NOMO-1 treated with dmso at 0.1 percent for 144 hours (cell line): Measurements from ENCODE around the gene GPR160.

Experiments
- DNase-seq: peaks from one replicate; lab custom pipeline; 2025; ENCODE audit not compliant: unreplicated experiment; lab: John Stamatoyannopoulos, UW

GPR160 gene

DNA sequence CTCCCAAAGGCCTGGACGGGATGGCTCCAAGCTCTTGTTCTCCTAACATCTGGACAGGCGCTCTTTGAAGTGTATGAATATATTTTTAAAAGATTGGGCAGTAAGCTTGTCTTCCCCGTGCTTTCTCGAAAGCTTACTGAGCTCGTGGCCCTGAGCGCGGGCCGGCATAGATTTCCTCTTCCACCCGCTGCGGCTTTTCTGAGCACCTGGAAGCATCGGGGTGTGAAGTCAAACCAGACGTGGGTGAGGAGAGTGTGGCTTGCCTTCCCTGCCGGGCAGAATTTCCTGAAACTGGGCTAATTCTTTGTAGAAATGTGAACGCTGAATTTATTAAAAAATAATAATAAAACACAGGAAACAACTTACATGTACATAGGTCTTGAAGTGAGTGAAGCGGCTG, 25.9 kb downstream of the GPR160 start:
- no peak for DNase-seq

DNA sequence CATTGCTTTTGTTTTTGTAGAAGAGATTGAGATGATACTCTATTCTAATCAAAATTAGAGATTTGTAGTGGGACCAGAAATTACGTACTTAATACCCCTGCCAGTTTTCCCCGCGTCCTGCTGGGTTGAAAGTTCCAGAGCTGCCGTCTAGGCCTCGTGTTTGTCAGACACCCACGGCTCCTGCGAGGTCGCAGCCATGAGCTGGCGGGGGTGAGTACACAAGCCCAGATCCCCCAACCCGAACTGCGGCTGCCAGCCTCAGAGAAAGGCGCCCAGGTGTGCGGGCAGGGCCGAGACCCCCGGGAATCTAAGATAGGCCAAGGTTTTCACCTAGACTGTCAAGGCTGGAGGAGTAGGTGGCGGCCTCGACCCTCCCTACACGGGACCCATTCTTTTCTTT, 26.3 kb downstream of the GPR160 start:
- DNase-seq: no peak

DNA sequence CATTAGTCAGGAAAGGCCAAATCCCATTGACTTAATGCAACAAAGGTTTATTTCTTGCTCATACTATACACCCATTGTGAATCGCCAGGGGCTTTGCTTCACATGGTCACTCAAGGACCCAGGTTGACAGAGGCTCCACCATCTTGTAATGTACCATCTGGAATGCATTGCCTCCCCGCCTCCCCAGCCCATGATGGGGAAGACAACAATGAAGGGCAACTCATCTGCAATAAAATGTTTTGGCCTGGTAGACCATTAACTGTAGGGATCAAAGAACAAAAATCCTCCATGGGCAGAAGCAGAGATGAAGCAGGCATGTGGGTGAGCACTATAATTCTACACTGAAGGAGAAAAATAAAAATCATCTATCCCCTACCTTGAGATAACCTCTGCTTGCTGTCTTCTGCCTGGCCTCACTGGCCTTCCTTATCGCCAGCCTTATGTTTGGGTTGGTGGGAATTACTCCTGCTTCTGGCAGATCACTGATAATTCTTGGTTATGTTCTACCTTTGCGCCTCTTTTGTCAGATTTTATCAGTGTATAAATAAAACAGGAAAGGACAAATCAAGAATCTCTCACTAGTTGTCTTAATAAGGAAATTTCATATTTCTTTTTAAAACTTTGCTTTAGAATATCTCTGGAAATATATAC, 37.8 kb downstream of the GPR160 start:
- no peak for DNase-seq

DNA sequence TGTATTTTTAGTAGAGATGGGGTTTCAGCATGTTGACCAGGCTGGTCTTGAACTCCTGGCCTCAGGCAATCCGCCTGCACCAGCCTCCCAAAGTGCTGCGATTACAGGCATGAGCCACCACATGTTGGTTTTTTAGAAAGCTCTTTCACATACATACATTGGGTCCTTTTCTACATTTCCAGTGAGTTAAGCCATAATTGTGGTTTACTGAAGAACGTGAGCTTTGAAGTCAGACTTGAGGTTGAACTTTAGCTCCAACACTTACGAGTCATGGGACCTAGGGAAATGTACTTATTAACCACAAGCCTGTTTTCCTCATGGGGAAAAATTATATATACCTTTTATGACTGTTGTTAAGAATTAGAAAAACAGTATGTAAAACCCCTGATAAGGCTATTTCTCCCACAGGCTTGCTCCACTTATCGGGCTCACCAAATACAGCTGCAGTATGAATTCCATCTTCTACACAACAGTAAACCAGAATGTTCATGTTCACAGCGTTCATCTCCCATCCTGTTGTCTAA, 39.0 kb downstream of the GPR160 start:
- no peak for DNase-seq

DNA sequence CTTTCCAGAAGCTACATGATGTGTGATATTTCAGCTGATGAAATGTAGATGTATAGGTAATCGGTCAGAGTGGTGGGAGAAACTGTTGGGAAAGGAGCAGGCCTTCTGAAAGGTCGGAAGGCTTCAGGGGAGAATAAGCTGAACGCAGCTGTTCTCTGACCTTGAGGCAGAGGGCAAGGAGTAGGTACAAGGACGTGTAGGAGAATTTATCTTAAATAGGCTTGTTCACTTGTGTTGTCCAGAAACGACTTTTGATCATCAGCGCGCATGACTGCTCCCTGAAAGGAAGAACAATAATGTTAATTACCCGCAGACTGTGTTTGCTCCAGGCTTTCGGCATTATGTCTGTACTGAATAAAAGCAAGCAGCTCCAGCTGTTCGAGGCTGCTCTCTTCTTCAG, 39.6 kb downstream of the GPR160 start:
- DNase-seq: no peak

DNA sequence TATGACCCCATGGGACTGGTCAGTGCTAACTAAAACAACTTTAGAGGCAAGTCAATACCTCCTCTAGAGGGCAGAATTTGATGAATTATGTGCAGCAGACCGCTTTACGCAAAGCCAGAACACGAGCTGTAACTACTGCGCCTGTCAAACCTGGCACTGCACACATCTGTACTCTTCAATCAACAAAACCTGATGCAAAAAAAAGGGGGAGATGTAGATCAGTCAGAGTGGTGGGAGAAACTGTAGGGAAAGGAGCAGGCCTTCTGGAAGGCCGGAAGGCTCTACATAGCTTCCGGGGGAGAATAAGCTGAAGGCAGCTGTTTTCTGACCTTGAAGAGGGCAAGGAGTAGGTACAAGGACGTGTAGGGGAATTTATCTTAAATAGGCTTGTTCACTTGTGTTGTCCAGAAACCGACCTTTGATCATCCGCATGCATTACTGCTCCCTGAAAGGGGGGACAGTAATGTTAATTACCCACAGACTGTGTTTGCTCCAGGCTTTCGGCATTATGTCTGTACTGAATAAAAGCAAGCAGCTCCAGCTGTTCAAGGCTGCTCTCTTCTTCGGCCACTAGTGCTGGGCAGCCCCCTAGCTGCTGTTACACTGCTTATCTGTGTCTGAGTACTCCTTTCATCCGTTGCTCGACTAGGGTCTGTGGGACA, 41.0 kb downstream of the GPR160 start:
- DNase-seq: no peak

DNA sequence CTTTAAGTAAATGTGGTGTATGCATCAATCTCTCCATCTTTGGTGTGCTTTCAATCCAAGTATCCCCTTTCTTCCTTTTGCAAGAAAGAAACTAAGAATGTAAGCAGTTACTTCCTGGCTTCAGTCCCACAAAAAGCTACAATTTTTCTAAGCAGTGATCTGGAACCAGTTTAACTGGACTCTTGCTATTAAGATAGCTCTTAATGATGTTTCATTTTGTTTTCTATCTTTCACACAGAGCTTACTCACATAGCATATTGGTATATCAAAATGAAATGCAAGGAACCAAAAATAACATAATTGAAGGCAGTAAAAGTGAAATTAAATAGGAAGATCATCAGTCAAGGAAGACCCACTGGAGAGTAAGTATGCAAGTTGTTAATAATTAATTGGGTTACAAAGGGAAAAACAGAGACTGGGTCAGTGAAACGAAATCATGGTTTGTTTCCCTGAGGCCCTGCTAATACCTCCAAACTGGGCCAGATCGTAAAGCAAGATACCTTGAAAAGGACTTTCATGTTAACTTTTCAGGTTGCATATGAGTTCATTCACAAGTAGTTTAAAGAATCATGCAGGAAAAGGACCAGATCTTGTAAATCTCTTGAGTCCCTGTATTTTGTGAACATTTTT, 41.9 kb downstream of the GPR160 start:
- no peak for DNase-seq

DNA sequence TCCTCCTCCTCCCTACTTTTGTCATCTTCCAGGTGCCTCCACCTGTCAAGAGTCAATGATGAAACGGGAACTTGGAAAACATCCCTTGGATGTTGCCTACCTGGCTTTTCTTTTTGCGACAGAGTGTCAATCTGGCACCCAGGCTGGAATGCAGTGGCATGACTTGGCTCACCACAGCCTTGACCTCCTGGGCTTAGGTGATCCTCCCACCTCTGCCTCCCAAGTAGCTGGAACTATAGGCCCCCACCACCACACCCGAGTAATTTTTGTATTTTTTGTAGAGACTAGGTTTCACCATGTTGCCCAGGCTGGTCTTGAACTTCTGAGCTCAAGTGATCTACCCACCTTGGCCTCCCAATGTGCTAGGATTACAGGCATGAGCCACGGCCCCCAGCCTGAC, 42.8 kb downstream of the GPR160 start:
- no peak for DNase-seq

DNA sequence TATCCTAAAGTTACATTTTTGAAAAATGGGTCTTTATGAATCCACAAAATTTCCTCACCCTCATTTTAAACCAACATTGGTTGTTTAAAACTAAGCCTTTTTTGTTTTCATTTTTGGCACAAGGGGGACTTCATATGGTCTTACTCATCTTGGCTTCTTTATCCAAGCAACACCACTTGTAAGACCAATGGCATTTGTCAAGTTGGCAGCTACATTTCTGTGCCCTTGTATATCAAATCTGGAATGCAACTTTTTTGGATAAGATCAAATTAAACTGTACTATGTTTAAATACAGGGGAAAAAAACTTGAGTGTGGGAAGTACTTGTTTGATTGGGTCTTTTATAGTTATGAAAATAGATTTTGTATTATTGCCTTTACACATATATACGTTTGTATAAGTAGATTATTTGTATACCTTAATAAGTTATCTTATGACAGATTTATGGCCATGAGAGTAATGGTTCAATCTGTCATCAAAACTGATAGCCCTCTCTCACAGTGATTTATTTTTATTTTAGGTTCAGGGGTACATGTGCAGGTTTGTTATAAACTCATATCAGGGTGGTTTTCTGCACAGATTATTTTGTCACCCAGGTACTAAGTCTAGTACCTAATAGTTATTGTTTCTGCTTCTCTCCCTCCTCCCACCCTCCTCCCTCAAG, 43.4 kb downstream of the GPR160 start:
- DNase-seq: no peak

DNA sequence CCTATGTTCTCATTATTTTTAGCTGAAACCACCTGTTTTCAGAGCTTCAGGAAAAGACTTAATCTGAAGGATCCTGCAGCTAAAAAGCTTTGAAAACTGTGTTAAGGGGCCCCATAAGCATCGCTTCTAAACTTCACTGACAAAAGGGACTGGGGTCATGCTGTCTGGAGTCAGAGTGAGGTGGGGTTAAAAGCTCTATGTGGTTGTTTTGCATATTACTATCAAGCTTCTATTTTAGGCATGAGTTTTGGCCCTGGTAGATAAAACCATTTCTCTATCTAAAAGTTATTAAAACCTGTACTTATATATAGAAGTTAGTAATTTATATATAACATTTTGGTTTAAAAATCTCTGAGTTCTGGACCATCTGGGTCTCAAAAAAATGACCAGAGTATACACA, 45.5 kb downstream of the GPR160 start:
- no peak for DNase-seq

DNA sequence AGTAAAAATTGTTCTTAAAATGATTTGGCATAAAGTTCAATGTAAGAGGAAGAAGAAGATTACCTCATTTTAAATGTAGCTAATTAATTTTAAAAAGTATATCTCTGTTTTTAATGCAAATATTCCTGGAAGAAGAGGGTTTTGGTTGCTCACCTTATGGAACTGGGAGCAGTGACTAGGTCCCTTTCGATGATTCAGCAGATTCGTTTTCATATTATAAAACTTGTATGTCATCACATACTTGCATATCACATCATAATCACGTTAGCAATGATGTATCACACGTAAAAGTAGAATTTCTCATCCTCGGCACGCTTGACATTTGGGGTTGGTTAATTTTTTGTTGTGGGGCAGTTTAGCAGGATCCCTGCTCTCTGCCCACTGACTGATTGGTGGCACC, 47.6 kb downstream of the GPR160 start:
- no peak for DNase-seq

DNA sequence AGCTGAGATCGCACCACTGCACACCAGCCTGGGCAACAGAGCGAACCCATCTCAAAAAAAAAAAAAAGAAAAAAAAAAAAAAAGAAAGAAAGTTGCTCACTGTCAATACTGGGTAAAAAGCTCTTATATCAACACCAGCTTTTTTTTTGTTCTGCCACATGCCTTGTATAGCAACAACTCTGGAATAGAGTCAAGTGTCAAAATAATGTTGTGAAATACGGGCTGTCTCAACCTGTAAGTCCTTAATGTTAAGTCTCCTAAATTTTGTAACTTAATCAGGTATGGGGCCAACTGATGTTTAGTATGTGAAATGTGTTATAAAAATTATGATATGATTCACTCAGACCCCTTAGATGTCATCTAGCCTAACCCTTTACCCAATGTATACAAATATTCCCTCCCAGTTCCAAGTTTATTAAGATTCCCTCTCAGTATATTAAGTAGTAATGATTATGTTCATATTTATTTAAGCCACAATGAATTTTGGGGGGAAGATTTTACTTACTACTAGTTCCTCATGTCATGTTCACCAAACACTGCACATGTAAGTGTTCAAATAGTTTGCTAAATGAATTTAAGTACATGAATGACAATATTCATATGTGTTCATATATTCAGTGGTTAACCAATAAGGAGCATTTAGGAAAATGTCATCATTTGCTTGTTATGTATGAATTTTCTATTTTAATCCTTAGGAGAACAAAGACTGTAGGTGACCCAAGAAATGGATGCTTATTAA, 52.2 kb downstream of the GPR160 start:
- DNase-seq: no peak

DNA sequence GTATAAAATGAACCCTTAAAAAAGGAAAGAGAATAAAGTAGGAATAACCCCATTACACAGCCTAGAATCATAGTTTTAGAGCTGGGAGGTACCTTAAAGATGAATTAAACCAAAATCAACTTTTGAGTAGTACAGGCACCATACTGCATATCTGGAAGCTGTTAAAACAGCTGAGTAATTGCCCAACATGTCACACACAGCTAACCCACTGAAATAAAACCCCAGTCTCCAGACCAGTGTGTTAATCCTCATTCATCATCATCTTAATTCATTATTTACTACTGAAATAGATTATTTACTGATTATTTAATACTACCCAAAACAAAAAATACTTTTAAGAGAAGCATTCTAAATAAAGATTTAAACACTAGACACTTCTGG, 52.8 kb downstream of the GPR160 start:
- DNase-seq: no peak

DNA sequence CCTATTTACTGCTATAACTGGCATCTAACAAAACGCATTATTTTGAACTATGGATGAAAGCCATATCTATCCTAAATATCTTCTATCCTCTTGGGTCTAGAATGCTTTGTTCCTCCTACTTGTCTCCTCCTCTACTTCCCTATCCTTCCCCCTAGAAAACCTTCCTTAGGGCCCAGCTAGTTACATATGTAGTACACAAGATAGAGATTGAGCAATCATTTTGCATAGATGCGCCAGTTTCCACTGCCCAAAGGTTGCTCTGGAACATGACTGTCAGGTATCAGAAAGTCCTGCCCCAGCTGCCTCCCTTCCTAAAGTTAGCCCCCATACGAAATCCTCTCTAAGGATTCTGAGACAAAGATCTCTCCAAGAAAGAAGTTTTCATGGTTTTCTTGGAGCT, 55.1 kb downstream of the GPR160 start:
- DNase-seq: no peak

DNA sequence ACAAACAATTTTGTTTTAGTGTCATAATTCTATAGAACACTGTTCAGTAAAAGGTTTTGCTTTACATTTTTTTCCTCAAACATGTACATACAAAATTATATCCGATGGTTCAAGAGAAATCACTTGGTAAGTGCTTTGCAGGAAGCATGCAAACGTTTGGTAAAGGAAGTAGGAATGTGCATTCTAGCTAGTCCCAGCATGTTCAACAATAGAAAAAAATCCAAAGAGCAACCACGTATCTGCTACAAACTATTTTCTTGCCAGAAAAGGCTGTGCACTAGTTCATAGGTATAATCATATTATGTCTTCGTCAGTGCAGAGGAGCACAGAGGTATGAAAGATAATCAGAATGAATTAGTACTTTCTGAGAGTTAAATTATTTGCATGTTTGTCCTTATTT, 58.0 kb downstream of the GPR160 start:
- no peak for DNase-seq

DNA sequence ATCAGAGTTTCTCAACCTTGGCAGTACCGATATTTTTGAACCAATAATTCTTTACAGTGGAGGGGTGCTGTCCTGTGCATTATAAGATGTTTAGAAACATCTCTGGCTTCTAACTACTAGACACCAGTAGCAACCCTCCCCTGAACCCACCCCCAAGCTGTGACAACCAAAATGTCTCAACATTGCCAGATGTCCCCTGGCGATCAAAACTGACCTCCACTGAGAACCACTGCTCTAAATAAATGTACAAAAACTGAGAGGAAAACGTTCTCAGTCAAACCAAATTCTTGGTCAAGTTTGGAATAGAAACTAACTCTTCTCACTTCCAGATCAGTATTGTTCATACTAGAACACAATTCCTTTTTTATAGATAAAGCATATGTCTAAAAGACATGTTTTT, 58.5 kb downstream of the GPR160 start:
- no peak for DNase-seq

DNA sequence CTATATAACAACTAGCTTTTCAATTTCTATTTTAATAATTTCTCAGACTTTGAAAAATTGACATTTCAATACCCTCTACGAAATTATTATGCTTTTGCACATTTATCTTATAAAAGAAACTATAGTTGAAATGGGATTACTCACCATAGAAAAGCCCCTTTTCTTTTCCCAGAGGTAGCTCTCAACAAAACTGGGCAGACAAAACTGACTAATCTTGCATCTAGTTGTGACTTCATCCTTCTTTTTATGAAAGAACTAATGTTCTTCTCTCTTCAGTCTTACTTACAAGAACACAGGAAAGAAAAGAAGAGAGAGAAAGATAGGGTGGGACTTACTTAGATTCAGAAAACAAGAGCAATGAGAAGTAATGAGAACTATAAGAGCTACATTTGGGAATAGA, 61.0 kb downstream of the GPR160 start:
- no peak for DNase-seq

DNA sequence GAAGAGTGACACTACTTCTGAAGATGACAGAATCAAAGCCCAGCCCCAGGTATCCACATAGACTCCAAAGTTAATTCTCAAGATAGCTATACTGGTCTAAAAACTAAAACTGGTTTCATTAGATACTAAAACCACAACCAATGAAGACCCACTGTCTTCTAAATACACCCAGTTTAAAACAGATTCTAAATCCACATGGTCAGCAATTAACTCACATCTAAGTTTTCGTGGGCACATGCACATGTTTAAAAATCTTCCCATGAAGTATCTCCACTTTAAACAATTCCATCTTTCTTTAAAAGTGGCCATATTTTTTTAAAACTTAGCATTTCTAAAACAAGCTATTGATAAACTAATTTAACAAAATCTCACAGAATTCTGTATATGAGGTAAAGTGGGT, 63.1 kb downstream of the GPR160 start:
- no peak for DNase-seq

DNA sequence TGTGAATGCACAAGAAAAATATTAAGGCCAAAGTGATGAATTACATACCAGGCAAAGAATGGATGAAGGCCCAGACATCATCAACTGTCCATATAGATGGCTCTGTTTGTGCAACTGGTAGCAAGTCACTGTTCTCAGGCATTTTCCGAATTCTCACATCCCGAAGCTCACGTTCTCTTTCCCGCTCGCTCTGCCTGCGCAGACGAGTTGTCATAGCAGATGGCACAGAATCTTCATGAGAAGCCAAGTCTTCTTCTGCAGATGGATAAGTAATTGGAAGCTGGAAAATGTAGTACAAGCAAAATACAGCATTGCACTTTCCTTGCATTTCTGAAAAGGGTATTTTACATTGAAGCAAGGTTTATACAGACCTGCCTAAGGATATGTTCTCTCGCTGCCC, 64.6 kb downstream of the GPR160 start:
- no peak for DNase-seq

DNA sequence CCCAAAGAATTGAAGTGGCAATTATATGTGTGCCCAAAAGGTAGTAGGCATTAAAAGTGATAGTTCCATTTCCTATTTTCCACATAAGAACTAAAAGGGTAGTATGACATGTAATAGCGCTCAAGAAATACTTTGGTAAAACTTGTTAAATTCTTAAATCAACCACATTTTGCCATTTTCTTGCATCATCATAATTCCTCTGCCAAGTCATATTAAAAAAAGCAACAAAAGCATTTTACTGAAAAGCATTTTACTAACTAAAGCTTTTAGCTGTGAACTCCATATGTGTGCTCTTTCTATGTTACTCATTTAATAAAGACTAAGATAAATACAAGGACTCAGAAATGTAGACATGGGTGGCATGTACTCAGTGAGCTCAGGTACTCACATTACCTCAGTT, 70.1 kb downstream of the GPR160 start:
- no peak for DNase-seq

DNA sequence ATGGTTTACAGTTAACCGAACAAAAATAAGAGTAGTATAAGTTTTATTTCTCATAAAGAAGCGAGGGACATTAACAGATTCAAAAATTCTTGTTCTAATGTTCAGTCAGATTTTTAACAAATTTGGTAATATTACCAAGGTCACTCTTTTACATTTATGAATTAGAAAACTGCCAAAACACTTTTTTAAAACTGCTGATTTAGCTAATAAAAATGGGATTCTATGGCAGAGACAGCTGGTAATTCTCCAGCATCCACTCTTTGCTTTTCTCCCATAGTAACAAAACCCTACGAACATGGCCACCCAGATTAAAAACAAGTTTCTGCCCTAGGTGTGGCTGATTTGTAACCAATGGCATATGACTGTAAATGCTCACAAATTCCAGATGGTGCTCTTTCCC, 71.2 kb downstream of the GPR160 start:
- DNase-seq: no peak
